Right cardiac atrium (tissue), 5 donors: Measurements from ENCODE around the gene ELMO1. TPM values are rescaled to one million over a fixed set of nuclear protein-coding genes. Genes with fewer than 3 reads are reported as not detected.

Experiments
- ATAC-seq, 2 donors: fragments of 200-7000 bp; cut with Tn5 transposase; one replicate each; pipeline versions ENCODE4 v1.8.0 to v1.9.1; 2020; ENCODE audit warnings: moderate library complexity in 2 of 2, mild to moderate bottlenecking in 1 of 2
- DNase-seq, 3 donors: peaks; one replicate each; pipeline ENCODE4 v3.0.0-alpha.2; 2020
- H3K27ac ChIP-seq: one replicate; pipeline ENCODE4 v1.5.1; 2013; ENCODE audit warnings: mild to moderate bottlenecking, low read length, control low read depth, moderate library complexity
- H3K27me3 ChIP-seq: one replicate; pipeline ENCODE4 v1.6.1; 2013; ENCODE audit not compliant: control insufficient read depth, insufficient read depth
- H3K4me1 ChIP-seq: one replicate; pipeline ENCODE4 v1.6.1; 2013; ENCODE audit warnings: low read length; ENCODE audit not compliant: control insufficient read depth, insufficient read depth
- H3K4me3 ChIP-seq: one replicate; pipeline ENCODE4 v1.5.1; 2013; ENCODE audit warnings: low read length, control low read depth
- H3K9me3 ChIP-seq: one replicate; pipeline ENCODE4 v1.6.1; 2013; ENCODE audit warnings: low read length; ENCODE audit not compliant: control insufficient read depth
- WGBS: extraction: QIAGEN DNeasy Blood & Tissue Kit; methylation state at CpG from one replicate; pipeline ENCODE4 v1.1.7; 2013; 5-methylcytosine and 5-hydroxymethylcytosine counted together
- intact Hi-C, 4 donors: fragments of 100-400 bp; cut with DNase I; formaldehyde crosslinking; loops; one replicate each; pipeline versions ENCODE4 v1.11.0 to v1.14.0; 2022 to 2023
- polyA plus RNA-seq: library from polyadenylated mRNA; stranded (reverse); fragments of 200-250 nt; gene quantifications from one replicate; pipeline ENCODE4 v1.2.3, GENCODE V29; 2013
- total RNA-seq, 4 donors: library from RNA; stranded (reverse); fragmentation: NEBNext Ultra II Directional; extraction: Animal tissue kit (Norgen Biotek cat#: 25700); gene quantifications; one replicate each; pipeline ENCODE4 v1.2.1, GENCODE V29; 2021
- donor health status: healthy with polysubstance abuse.
- donor health status: DM: no; HTN: yes; CAD: no.
- donor health status: DM: no; HTN: no; CAD: no.
- donor health status: DM: no; HTN: yes; CAD: no; lungs with severe emphysema.
- donor health status: DM: yes; HTN: yes; CAD: no.

Gene ELMO1
- total and polyA plus RNA-seq, 5 donors = 11.8 to 20.8 (median 18.8) TPM

GRCh38 chr7:36904101-36904500 lies 544.6 kb downstream of the ELMO1 start:
- Histone ChIP-seq H3K4me3 (no peak overlapping the region), H3K27ac (no peak overlapping the region), H3K27me3 (no peaks in the 10 kb centered on the region), H3K9me3 (no peaks in the 10 kb centered on the region), H3K4me1 (no peaks in the 10 kb centered on the region)
- ATAC-seq (no peak), DNase-seq (no peak)
- intact Hi-C loops = no loop called here
- 98% methylated on average over 3 of the region's 3 CpGs for WGBS

DNA sequence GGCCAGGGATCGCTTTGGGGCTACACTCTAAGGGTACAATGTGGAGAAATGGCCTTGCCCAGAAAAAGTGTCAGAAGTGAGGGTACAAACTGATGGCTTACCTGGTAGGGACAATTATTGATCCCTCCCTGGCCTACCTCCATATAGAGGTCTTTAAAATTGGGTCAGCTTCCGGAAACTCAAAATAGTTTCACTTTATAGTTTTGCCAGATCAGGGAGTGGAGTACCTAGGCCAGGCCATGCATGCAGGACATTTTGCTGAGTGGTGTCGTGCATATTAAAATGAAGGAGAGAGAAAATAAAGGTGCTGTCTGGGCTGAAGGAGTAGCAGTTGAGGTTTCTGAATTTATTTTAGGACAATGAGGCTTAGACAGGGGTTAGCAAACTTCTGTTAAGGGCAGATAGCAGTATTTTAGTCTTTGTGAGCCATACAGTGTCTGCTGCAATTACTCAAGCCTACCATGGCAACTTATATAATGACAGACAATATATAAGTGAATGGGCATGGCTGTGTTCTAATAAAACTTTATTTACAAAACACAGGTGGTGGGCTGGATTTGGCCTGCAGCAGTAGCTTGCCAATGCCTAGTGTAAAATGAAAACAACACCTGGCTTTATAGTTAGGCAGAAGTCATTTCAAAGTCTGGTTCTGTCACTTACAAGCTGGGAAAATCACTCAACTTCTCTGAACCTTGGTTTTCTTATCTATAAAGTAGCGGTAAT lies 547.5 kb downstream of the ELMO1 start:
- no peaks in the 10 kb centered on the region for H3K9me3 ChIP-seq
- ATAC-seq (no peak), DNase-seq (no peak)
- WGBS = 95% methylated on average over 4 of the region's 4 CpGs
- no peaks in the 10 kb centered on the region for H3K27me3 ChIP-seq
- no peak overlapping the region for H3K27ac ChIP-seq
- intact Hi-C loops = no loop called here
- H3K4me1 ChIP-seq = peaks cover 2% of the 10 kb centered on the region
- no peak overlapping the region for H3K4me3 ChIP-seq

DNA sequence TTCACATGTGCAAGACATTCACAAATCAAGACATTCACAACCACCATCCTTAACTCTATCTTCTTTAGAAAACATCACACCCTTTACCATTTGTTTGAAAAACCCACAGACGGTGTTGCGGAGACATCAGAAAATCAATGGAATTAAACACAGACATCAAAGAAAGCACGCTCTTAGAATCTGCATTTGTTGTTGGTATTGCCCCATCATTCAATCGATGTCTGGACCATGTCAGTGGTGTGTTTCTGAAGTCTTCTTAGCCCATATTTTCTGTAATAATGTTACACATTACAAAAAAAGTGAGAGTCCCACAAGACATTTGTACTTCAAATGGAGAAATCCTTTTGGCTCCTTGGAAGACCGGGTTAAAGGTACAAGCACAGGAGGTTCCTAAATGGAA lies 550.5 kb downstream of the ELMO1 start:
- intact Hi-C loops = no loop called here
- H3K4me3 ChIP-seq = no peak overlapping the region

GRCh38 chr7:36896956-36897590 lies 551.6 kb downstream of the ELMO1 start:
- no peaks in the 10 kb centered on the region for H3K9me3 ChIP-seq
- DNase-seq (no peak), ATAC-seq (no peak)
- 71% methylated on average over 4 of the region's 4 CpGs for WGBS
- H3K4me1 ChIP-seq = peaks cover 2% of the 10 kb centered on the region
- no peaks in the 10 kb centered on the region for H3K27me3 ChIP-seq
- intact Hi-C loops = no loop called here
- H3K4me3 ChIP-seq = no peak overlapping the region
- H3K27ac ChIP-seq = no peak overlapping the region

More for the DNA sequence above, 550.5 kb downstream of the ELMO1 start:
- no peaks in the 10 kb centered on the region for H3K9me3 ChIP-seq
- WGBS = 96% methylated on average over 5 of the region's 5 CpGs
- DNase-seq (no peak), ATAC-seq (no peak)
- no peaks in the 10 kb centered on the region for H3K27me3 ChIP-seq
- H3K4me1 ChIP-seq = peaks cover 2% of the 10 kb centered on the region
- H3K27ac ChIP-seq = no peak overlapping the region

DNA sequence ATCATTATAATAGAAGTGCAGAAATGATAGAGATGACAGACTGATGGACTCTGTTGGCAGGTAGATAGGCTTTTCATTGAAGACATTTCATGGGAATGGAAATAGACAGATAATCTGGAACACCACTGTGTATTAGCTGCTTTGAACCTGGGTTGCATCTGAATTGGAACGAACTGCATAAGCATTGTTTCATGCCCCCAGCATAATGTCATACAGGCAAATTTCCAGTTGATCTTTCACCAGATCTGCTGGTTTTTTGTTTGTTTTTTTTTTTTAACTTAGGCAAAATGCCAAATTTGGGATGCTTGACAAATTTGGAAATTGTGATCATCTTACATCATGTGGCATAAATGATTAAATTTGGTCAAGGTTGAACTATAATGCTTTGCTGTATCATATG lies 552.2 kb downstream of the ELMO1 start:
- DNase-seq = no peak
- intact Hi-C loops = no loop called here
- Histone ChIP-seq H3K9me3 (no peaks in the 10 kb centered on the region), H3K4me1 (peaks cover 2% of the 10 kb centered on the region), H3K27me3 (no peaks in the 10 kb centered on the region), H3K27ac (no peak overlapping the region), H3K4me3 (no peak overlapping the region)
- ATAC-seq = no peak
- WGBS = 60% methylated on average over 1 of the region's 1 CpG

- ATAC-seq (peak in 1 of 2 donors; percentile 77), DNase-seq (no peak)
- H3K9me3 ChIP-seq = no peaks in the 10 kb centered on the region
- H3K27ac ChIP-seq = no peak overlapping the region
- 70% methylated on average over 4 of the region's 4 CpGs for WGBS
- H3K4me1 ChIP-seq = peaks cover 2% of the 10 kb centered on the region
- intact Hi-C loops = no loop called here
- H3K27me3 ChIP-seq = no peaks in the 10 kb centered on the region
- no peak overlapping the region for H3K4me3 ChIP-seq
These were observed 553.5 kb downstream of the ELMO1 start for GRCh38 chr7:36895192-36895591.

DNA sequence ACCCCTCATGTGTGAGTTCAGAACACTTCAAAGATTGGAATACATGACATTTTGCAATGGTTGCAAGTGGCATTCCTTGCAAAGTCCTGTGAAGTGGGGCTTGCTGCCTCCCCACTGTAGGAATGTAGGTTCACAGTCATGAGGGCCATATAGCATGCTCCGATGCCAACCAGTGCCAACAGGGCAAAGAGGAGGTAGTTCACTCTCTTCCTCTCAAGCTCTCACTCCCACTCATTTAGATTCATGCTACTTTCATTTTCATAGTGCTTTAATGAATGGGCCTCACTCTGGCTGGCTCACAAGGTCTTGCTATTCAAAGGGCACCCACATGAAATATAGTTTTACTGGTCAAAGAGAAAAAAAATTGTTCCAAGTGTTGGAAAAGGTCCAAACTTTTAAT lies 554.5 kb downstream of the ELMO1 start:
- ATAC-seq (no peak), DNase-seq (no peak)
- Histone ChIP-seq H3K27ac (no peak overlapping the region), H3K4me1 (peaks cover 2% of the 10 kb centered on the region), H3K9me3 (no peaks in the 10 kb centered on the region), H3K27me3 (no peaks in the 10 kb centered on the region), H3K4me3 (no peak overlapping the region)
- intact Hi-C loops = no loop called here
- 89% methylated on average over 1 of the region's 1 CpG for WGBS

- 90% methylated on average over 1 of the region's 1 CpG for WGBS
- Histone ChIP-seq H3K4me3 (no peak overlapping the region), H3K27ac (no peak overlapping the region), H3K9me3 (no peaks in the 10 kb centered on the region), H3K27me3 (no peaks in the 10 kb centered on the region), H3K4me1 (no peaks in the 10 kb centered on the region)
- intact Hi-C loops = no loop called here
- DNase-seq (no peak), ATAC-seq (no peak)
These were observed 559.5 kb downstream of the ELMO1 start for GRCh38 chr7:36889182-36889581.

GRCh38 chr7:36887969-36888368 lies 560.7 kb downstream of the ELMO1 start:
- 65% methylated on average over 2 of the region's 2 CpGs for WGBS
- DNase-seq = no peak
- H3K27me3 ChIP-seq = no peaks in the 10 kb centered on the region
- H3K4me3 ChIP-seq = no peak overlapping the region
- intact Hi-C loops = no loop called here
- no peak for ATAC-seq
- no peaks in the 10 kb centered on the region for H3K9me3 ChIP-seq
- H3K4me1 ChIP-seq = no peaks in the 10 kb centered on the region
- H3K27ac ChIP-seq = no peak overlapping the region

- DNase-seq (no peak), ATAC-seq (no peak)
- H3K4me3 ChIP-seq = no peak overlapping the region
- WGBS = 89% methylated on average over 9 of the region's 9 CpGs
- no peaks in the 10 kb centered on the region for H3K9me3 ChIP-seq
- intact Hi-C loops = no loop called here
- H3K4me1 ChIP-seq = no peaks in the 10 kb centered on the region
- H3K27me3 ChIP-seq = no peaks in the 10 kb centered on the region
- no peak overlapping the region for H3K27ac ChIP-seq
These were observed 561.4 kb downstream of the ELMO1 start for GRCh38 chr7:36887233-36887632.

GRCh38 chr7:36884910-36885309 lies 563.8 kb downstream of the ELMO1 start:
- DNase-seq = no peak
- WGBS = 88% methylated on average over 5 of the region's 5 CpGs
- Histone ChIP-seq H3K27me3 (no peaks in the 10 kb centered on the region), H3K4me1 (no peaks in the 10 kb centered on the region), H3K9me3 (no peaks in the 10 kb centered on the region), H3K4me3 (no peak overlapping the region), H3K27ac (no peak overlapping the region)
- no peak for ATAC-seq
- intact Hi-C loops = no loop called here
